HEK293T (cell line): Measurements from ENCODE around the gene USE1.

Experiments used
- BHLHE40 ChIP-seq: fragments of 450-650 bp; IDR thresholded peaks from 2 replicates; pipeline ENCODE4 v1.6.1; 2016; ENCODE audit warnings: mild to moderate bottlenecking, moderate library complexity, borderline replicate concordance
- ELF4 ChIP-seq: fragments of 450-650 bp; IDR thresholded peaks from 2 replicates; pipeline ENCODE4 v1.6.1; 2017; ENCODE audit warnings: antibody characterized with exemption
- FOXA1 ChIP-seq: fragments of 450-650 bp; IDR thresholded peaks from 2 replicates; pipeline ENCODE4 v1.6.1; 2016; ENCODE audit warnings: mild to moderate bottlenecking
- L3MBTL2 ChIP-seq: fragments of 450-650 bp; conservative IDR thresholded peaks from 2 replicates; pipeline ENCODE4 v1.6.1; 2016; ENCODE audit warnings: mild to moderate bottlenecking
- PKNOX1 ChIP-seq: fragments of 450-650 bp; IDR thresholded peaks from 2 replicates; pipeline ENCODE4 v1.6.1; 2016
- SP1 ChIP-seq: fragments of 450-650 bp; IDR thresholded peaks from 2 replicates; pipeline ENCODE4 v1.6.1; 2017
- SUZ12 ChIP-seq: fragments of 450-650 bp; IDR thresholded peaks from 2 replicates; pipeline ENCODE4 v1.6.1; 2016; ENCODE audit warnings: mild to moderate bottlenecking
- ZNF384 ChIP-seq: fragments of 450-650 bp; IDR thresholded peaks from 2 replicates; pipeline ENCODE4 v1.6.1; 2016

- TF ChIP-seq PKNOX1 (no peak), SUZ12 (no peak), ZNF384 (no peak), FOXA1 (no peak), ELF4 (no peak), SP1 (no peak), BHLHE40 (no peak), L3MBTL2 (no peak)
Measured at GRCh38 chr19:17232258-17232657, 17.1 kb downstream of the USE1 start.
